Activated naive CD8-positive, alpha-beta T cell treated with anti-CD3 and anti-CD28 coated beads, Interleukin-2, amount 50 U/mL, for 24 hours (primary cell): ENCODE measurements around the gene TNFSF9.
A peak's percentile ranks its signal among the peaks of the same experiment; 100 is the strongest.

ENCODE experiments used
- ATAC-seq: fragments of 150-1000 bp; cut with Tn5 transposase; one replicate; pipeline ENCODE4 v1.10.0; 2021
- DNase-seq: peaks from one replicate; pipeline ENCODE4 v3.0.0; 2021
- H3K27ac Mint-ChIP-seq: one replicate; pipeline ENCODE4 v1.8.0; 2021; ENCODE audit warnings: mild to moderate bottlenecking, mixed read lengths
- H3K27me3 Mint-ChIP-seq: one replicate; pipeline ENCODE4 v1.8.0; 2021; ENCODE audit warnings: mixed read lengths
- H3K36me3 Mint-ChIP-seq: one replicate; pipeline ENCODE4 v1.8.0; 2021; ENCODE audit warnings: low read depth, mixed read lengths
- H3K4me1 Mint-ChIP-seq: one replicate; pipeline ENCODE4 v1.8.0; 2021; ENCODE audit warnings: mixed read lengths
- H3K4me3 Mint-ChIP-seq: one replicate; pipeline ENCODE4 v1.8.0; 2021; ENCODE audit warnings: mild to moderate bottlenecking, moderate library complexity, mixed read lengths
- H3K9me3 Mint-ChIP-seq: one replicate; pipeline ENCODE4 v1.8.0; 2021; ENCODE audit warnings: mixed read lengths

Gene TNFSF9

DNA sequence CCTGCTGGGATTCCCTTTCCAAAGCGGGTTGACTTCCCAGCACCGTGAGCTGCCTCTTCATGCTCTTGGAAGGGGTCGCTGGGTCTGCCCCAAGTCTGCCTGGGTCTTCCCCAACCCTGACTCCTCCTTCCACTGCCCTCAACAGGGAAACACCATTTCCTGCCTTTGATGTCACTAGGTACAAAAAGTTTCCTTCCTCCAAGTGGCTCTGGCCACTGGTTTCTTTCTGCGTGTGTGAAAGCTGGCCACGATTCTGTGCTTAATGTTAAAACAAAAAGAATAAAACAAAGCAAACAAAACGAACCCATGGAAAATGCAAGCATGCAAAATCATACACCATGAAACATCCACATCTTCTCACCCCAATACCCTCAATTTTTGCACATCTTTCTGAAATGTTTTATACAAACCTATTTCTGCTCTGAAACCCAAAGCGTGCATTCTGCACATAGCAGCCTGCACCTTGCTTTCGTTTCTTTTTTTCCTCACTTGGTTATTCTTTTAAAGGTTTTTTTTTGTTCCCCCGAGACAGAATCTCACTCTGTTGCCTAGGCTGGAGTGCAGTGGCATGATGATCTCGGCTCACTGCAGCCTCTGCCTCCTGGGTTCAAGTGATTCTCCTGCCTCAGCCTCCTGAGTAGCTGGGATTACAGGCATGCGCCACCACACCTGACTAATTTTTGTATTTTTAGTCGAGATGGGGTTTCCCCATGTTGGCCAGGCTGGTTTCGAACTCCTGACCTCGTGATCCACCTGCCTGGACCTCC is 12.5 kb upstream of the TNFSF9 start:
- H3K4me3 Mint-ChIP-seq: peak overlapping the region; percentile 70
- DNase-seq: peak; percentile 53
- H3K4me1 Mint-ChIP-seq: peaks cover 60% of the 10 kb centered on the region
- H3K27ac Mint-ChIP-seq: peak overlapping the region; percentile 78
- peaks cover 2% of the 10 kb centered on the region for H3K36me3 Mint-ChIP-seq
- H3K27me3 Mint-ChIP-seq: peaks cover 4% of the 10 kb centered on the region
- no peaks in the 10 kb centered on the region for H3K9me3 Mint-ChIP-seq
- peak; percentile 22 for ATAC-seq

GRCh38 chr19:6519289-6519688 is 11.5 kb upstream of the TNFSF9 start:
- DNase-seq: no peak
- Mint-ChIP-seq H3K27me3 (peaks cover 4% of the 10 kb centered on the region), H3K36me3 (peaks cover 2% of the 10 kb centered on the region), H3K9me3 (no peaks in the 10 kb centered on the region), H3K4me1 (peaks cover 60% of the 10 kb centered on the region), H3K27ac (peak overlapping the region; percentile 86), H3K4me3 (peak overlapping the region; percentile 68)
- no peak for ATAC-seq

- Mint-ChIP-seq H3K36me3 (peaks cover 2% of the 10 kb centered on the region), H3K4me3 (peak overlapping the region; percentile 53), H3K27me3 (peaks cover 4% of the 10 kb centered on the region), H3K27ac (peak overlapping the region; percentile 95), H3K4me1 (peaks cover 50% of the 10 kb centered on the region), H3K9me3 (no peaks in the 10 kb centered on the region)
- ATAC-seq (peak; percentile 82), DNase-seq (peak; percentile 76)
Observed at GRCh38 chr19:6521718-6522646, 8.8 kb upstream of the TNFSF9 start.

GRCh38 chr19:6522712-6523111 is 8.1 kb upstream of the TNFSF9 start:
- no peaks in the 10 kb centered on the region for H3K9me3 Mint-ChIP-seq
- peak overlapping the region; percentile 95 for H3K27ac Mint-ChIP-seq
- H3K4me3 Mint-ChIP-seq: peak overlapping the region; percentile 29

GRCh38 chr19:6524311-6524710 is 6.5 kb upstream of the TNFSF9 start:
- peaks cover 6% of the 10 kb centered on the region for H3K27me3 Mint-ChIP-seq
- no peaks in the 10 kb centered on the region for H3K9me3 Mint-ChIP-seq
- H3K27ac Mint-ChIP-seq: no peak overlapping the region
- H3K4me3 Mint-ChIP-seq: no peak overlapping the region
- no peak for DNase-seq
- no peak for ATAC-seq
- H3K4me1 Mint-ChIP-seq: peaks cover 37% of the 10 kb centered on the region
- H3K36me3 Mint-ChIP-seq: peaks cover 2% of the 10 kb centered on the region

More at GRCh38 chr19:6522712-6523111, 8.1 kb upstream of the TNFSF9 start:
- ATAC-seq (no peak), DNase-seq (no peak)
- H3K4me1 Mint-ChIP-seq: peaks cover 46% of the 10 kb centered on the region
- H3K27me3 Mint-ChIP-seq: peaks cover 4% of the 10 kb centered on the region
- peaks cover 2% of the 10 kb centered on the region for H3K36me3 Mint-ChIP-seq

GRCh38 chr19:6527893-6528543 is 2.8 kb upstream of the TNFSF9 start:
- Mint-ChIP-seq H3K4me1 (peaks cover 41% of the 10 kb centered on the region), H3K27me3 (peaks cover 32% of the 10 kb centered on the region), H3K4me3 (no peak overlapping the region), H3K36me3 (peaks cover 2% of the 10 kb centered on the region), H3K27ac (peak overlapping the region; percentile 41), H3K9me3 (no peaks in the 10 kb centered on the region)
- DNase-seq (no peak), ATAC-seq (no peak)

DNA sequence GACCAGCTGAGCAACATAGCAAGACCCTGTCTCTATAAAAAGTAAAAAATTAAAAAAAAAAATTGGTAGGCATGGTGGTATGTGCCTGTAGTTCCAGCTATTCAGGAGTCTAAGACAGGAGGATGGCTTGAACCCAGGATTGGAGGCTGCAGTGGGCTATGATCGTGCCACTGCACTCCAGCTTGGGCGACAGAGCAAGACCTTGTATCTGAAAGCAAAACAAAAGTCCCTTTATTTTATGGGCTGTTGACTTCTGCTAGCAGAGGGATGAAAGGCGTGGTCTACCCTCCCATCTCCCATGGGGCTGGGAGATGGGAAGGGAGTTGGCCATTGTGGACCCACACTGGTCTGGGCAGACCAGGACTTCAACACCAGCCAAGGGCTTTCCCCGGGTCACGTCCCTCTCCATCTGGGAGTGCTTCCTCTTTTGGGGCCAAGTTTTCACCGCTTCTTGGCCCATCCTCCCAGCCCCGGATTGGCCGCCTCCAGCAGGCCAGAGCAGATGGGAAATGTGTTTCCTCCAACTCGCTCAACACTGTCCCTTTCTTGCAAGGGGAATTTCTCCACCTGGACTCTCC is 2.2 kb upstream of the TNFSF9 start:
- peaks cover 41% of the 10 kb centered on the region for H3K4me1 Mint-ChIP-seq
- H3K36me3 Mint-ChIP-seq: peaks cover 2% of the 10 kb centered on the region
- DNase-seq (no peak), ATAC-seq (no peak)
- H3K27ac Mint-ChIP-seq: no peak overlapping the region
- H3K4me3 Mint-ChIP-seq: no peak overlapping the region
- peaks cover 32% of the 10 kb centered on the region for H3K27me3 Mint-ChIP-seq
- H3K9me3 Mint-ChIP-seq: no peaks in the 10 kb centered on the region

DNA sequence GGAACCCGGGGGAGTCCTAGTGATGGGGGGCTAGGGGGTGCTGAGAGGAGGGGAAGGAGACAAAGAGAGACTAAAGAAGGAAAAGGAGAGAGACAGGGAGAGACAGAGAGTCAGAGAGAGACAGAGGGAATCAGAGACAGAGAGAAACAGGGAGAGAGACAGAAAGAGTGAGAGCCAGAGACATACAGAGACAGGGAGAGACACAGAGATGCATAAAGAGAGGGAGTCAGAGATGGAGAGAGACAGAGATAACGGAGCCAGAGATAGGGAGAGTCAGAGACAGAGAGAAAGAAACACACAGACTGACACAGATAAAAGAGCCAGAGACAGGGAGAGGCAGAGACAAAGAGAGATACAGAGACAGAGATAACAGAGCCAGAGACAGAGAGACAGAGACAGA is 1.5 kb upstream of the TNFSF9 start:
- no peak overlapping the region for H3K4me3 Mint-ChIP-seq
- H3K36me3 Mint-ChIP-seq: peaks cover 2% of the 10 kb centered on the region
- no peaks in the 10 kb centered on the region for H3K9me3 Mint-ChIP-seq
- H3K27me3 Mint-ChIP-seq: peaks cover 35% of the 10 kb centered on the region
- no peak for ATAC-seq
- no peak for DNase-seq
- H3K4me1 Mint-ChIP-seq: peaks cover 41% of the 10 kb centered on the region
- peak overlapping the region; percentile 78 for H3K27ac Mint-ChIP-seq

DNA sequence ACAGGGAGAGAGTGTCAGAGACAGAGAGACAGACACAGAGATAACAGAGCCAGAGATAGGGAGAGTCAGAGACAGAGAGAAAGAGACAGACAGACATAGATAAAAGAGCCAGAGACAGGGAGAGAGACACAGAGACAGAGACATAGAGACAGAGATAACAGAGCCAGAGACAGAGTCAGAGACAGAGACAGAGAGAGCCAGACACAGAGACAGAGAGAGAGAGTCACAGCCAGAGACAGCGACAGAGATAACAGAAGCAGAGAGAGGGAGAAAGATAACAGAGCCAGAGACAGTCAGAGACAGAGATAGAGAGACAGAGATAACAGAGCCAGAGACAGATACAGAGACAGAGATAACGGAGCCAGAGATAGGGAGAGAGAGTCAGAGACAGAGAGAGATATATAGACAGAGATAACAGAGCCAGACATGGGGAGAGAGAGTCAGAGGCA is 865 bp upstream of the TNFSF9 start:
- no peaks in the 10 kb centered on the region for H3K9me3 Mint-ChIP-seq
- ATAC-seq (no peak), DNase-seq (no peak)
- H3K36me3 Mint-ChIP-seq: peaks cover 2% of the 10 kb centered on the region
- H3K27me3 Mint-ChIP-seq: peaks cover 35% of the 10 kb centered on the region
- H3K27ac Mint-ChIP-seq: peak overlapping the region; percentile 78
- peaks cover 41% of the 10 kb centered on the region for H3K4me1 Mint-ChIP-seq
- H3K4me3 Mint-ChIP-seq: peak overlapping the region; percentile 78

DNA sequence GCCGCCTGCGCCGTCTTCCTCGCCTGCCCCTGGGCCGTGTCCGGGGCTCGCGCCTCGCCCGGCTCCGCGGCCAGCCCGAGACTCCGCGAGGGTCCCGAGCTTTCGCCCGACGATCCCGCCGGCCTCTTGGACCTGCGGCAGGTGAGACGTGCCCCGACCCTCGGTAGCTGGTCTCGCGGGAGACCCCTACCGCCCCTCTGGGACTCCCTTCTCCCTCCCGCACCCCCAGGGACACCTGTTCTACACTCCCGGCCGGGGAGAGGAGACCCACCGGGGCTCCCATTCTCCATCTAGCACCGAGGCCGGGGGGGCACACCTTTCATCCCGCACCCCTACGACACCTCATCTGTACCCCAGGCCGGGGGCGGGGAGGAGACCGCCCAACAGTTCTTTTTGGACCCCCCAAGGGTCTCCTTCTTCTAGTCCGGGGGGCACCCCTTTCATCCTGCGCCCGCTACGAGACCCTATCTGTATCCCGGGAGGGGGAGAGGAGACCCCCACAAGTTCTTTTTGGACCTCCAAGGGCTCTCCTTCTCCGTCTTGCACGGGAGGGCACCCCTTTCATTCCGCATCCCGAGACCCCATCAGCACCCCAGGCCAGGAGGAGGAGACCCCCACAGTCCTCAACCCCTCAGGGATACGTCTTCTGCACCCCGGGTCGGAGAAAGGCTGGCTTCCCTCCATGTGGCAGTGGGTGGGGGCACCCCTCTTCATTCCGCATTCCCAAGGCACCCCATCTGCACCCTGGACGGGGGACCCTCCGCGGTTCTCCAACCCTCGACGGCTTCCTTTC is 533 bp downstream of the TNFSF9 start:
- ATAC-seq: peak; percentile 8
- H3K36me3 Mint-ChIP-seq: peaks cover 8% of the 10 kb centered on the region
- peak overlapping the region; percentile 78 for H3K4me3 Mint-ChIP-seq
- peaks cover 49% of the 10 kb centered on the region for H3K4me1 Mint-ChIP-seq
- H3K27ac Mint-ChIP-seq: peak overlapping the region; percentile 59
- no peak for DNase-seq
- H3K27me3 Mint-ChIP-seq: peaks cover 35% of the 10 kb centered on the region
- H3K9me3 Mint-ChIP-seq: no peaks in the 10 kb centered on the region

GRCh38 chr19:6531956-6532243 is 1.1 kb downstream of the TNFSF9 start:
- peaks cover 54% of the 10 kb centered on the region for H3K4me1 Mint-ChIP-seq
- ATAC-seq: no peak
- peak overlapping the region; percentile 59 for H3K27ac Mint-ChIP-seq
- peaks cover 35% of the 10 kb centered on the region for H3K27me3 Mint-ChIP-seq
- H3K36me3 Mint-ChIP-seq: peaks cover 8% of the 10 kb centered on the region
- DNase-seq: no peak
- H3K9me3 Mint-ChIP-seq: no peaks in the 10 kb centered on the region
- peak overlapping the region; percentile 78 for H3K4me3 Mint-ChIP-seq

GRCh38 chr19:6532244-6532999 is 1.6 kb downstream of the TNFSF9 start:
- Mint-ChIP-seq H3K27ac (peak overlapping the region; percentile 59), H3K9me3 (no peaks in the 10 kb centered on the region), H3K4me3 (peak overlapping the region; percentile 78), H3K36me3 (peaks cover 8% of the 10 kb centered on the region), H3K4me1 (peaks cover 58% of the 10 kb centered on the region), H3K27me3 (peaks cover 35% of the 10 kb centered on the region)
- DNase-seq: peak; percentile 34
- ATAC-seq: no peak

GRCh38 chr19:6533000-6533328 is 2.1 kb downstream of the TNFSF9 start:
- Mint-ChIP-seq H3K27ac (peak overlapping the region; percentile 59), H3K9me3 (no peaks in the 10 kb centered on the region), H3K4me1 (peaks cover 55% of the 10 kb centered on the region), H3K36me3 (peaks cover 8% of the 10 kb centered on the region), H3K27me3 (peaks cover 35% of the 10 kb centered on the region), H3K4me3 (peak overlapping the region; percentile 78)
- DNase-seq: no peak
- ATAC-seq: no peak
